Epithelial cell of esophagus (primary cell): ENCODE results near the gene PDPK1.
A peak's percentile ranks its signal among the peaks of the same experiment; 100 is the strongest.

ENCODE experiments used
- DNase-seq: peaks from one replicate; pipeline ENCODE4 v3.0.0; 2010; ENCODE audit warnings: low read depth
- H3K4me3 ChIP-seq: 2 replicates; pipeline ENCODE4 v1.5.1; 2011; ENCODE audit warnings: mild to moderate bottlenecking, low read length, control low read depth
- CTCF ChIP-seq: IDR thresholded peaks from 2 replicates; pipeline ENCODE4 v1.5.1; 2011; ENCODE audit warnings: low read depth, mild to moderate bottlenecking, low read length, control low read depth, inconsistent platforms; ENCODE audit not compliant: insufficient read depth; ENCODE audit errors: missing control alignments

The PDPK1 gene

GRCh38 chr16:2507665-2508064 is 30.2 kb upstream of the PDPK1 start:
- DNase-seq: no peak
- no peak for TF ChIP-seq CTCF
- no peak overlapping the region for H3K4me3 ChIP-seq

- H3K4me3 ChIP-seq: no peak overlapping the region
- no peak for DNase-seq
- TF ChIP-seq CTCF: no peak
Measured at GRCh38 chr16:2508722-2509400, 29.0 kb upstream of the PDPK1 start.

- DNase-seq: peak; percentile 57
- H3K4me3 ChIP-seq: no peak overlapping the region
- TF ChIP-seq CTCF: no peak
Measured at GRCh38 chr16:2511128-2511800, 26.6 kb upstream of the PDPK1 start.

- TF ChIP-seq CTCF: no peak
- DNase-seq: no peak
- H3K4me3 ChIP-seq: no peak overlapping the region
Measured at GRCh38 chr16:2511996-2512734, 25.7 kb upstream of the PDPK1 start.

GRCh38 chr16:2512735-2513404 is 25.0 kb upstream of the PDPK1 start:
- no peak for DNase-seq
- H3K4me3 ChIP-seq: peak overlapping the region; percentile 43
- TF ChIP-seq CTCF: no peak

GRCh38 chr16:2513405-2514332 is 24.2 kb upstream of the PDPK1 start, which contains the start of gene ATP6V0C:
TSS of gene ATP6V0C (plus strand) at chr16:2513952. CDS start at chr16:2514104, 152 bp downstream.
- DNase-seq: peak; percentile 91
- peak within 1 kb of the TSS; percentile 91 for H3K4me3 ChIP-seq
- TF ChIP-seq CTCF: no peak
